Left ventricle myocardium inferior (tissue), 1 donor: ENCODE data around the gene GTF3C4. TPM values are rescaled to one million over a fixed set of nuclear protein-coding genes. Genes with fewer than 3 reads are reported as not detected.

Experiments used
- DNase-seq: peaks from one replicate; pipeline ENCODE4 v3.0.0-alpha.2; 2020
- H3K27ac ChIP-seq: fragments of 200-600 bp; replicated peaks from 2 replicates; pipeline ENCODE4 v1.8.0; 2021
- H3K27me3 ChIP-seq: fragments of 200-600 bp; 2 replicates; pipeline ENCODE4 v1.8.0; 2021; ENCODE audit warnings: low read depth
- H3K36me3 ChIP-seq: fragments of 200-600 bp; 2 replicates; pipeline ENCODE4 v1.8.0; 2021
- H3K4me1 ChIP-seq: fragments of 200-600 bp; 2 replicates; pipeline ENCODE4 v1.8.0; 2021
- H3K4me3 ChIP-seq: fragments of 200-600 bp; 2 replicates; pipeline ENCODE4 v1.8.0; 2021; ENCODE audit warnings: mild to moderate bottlenecking, moderate library complexity
- H3K9me3 ChIP-seq: fragments of 200-600 bp; replicated peaks from 2 replicates; pipeline ENCODE4 v1.8.0; 2021
- intact Hi-C: fragments of 100-400 bp; cut with micrococcal nuclease; formaldehyde crosslinking; loops from one replicate; pipeline ENCODE4 v1.11.0; 2022
- total RNA-seq: library from RNA; stranded (reverse); fragmentation: NEBNext Ultra II Directional; extraction: Animal tissue kit (Norgen Biotek cat#: 25700); gene quantifications from one replicate; pipeline ENCODE4 v1.2.1, GENCODE V29; 2021
- TF ChIP-seq, protein P1 (sequence below): fragments of 200-600 bp; IDR thresholded peaks from 2 replicates; pipeline ENCODE4 v1.8.0; 2021; ENCODE audit warnings: antibody characterized with exemption, mild to moderate bottlenecking, borderline replicate concordance
- donor health status: DM: no; HTN: yes; CAD: no; lungs with severe emphysema.

Gene GTF3C4
- total RNA-seq, 1 donor from 2014 or later, result 8.4 TPM

DNA sequence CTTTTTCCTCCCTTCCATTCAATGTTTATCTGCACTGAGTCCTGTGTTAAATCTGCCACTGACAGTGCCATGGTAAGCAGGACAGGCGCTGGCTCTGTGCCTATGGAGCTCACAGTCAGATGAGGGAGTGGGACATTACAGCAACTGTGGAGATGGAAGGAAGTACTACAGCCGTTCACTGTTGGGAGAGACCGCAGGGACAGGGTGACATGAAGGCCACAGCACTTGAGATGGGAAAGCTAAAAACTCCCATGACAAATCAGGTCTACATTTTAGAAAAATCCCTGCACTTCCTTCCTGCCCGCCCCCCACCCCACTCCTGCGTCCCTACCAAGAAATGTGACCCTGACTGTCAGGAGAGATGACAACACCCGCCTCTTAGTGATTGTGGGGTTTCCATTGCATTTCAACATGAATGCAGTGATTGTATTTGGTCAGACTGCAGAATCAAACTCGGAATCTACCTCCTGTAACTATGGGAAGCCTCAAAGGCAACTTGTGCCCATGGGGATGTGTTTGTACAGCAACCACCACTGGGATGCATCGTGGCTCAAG is 56.4 kb downstream of the GTF3C4 start:
- no peak for DNase-seq
- H3K36me3 ChIP-seq, result no peaks in the 10 kb centered on the region
- H3K27ac ChIP-seq, result no peak overlapping the region
- peaks cover 31% of the 10 kb centered on the region for H3K27me3 ChIP-seq
- no peaks in the 10 kb centered on the region for H3K9me3 ChIP-seq
- no peak overlapping the region for H3K4me3 ChIP-seq
- H3K4me1 ChIP-seq, result peaks cover 5% of the 10 kb centered on the region
- intact Hi-C loops, result no loop called here
- TF ChIP-seq, protein P1, sequence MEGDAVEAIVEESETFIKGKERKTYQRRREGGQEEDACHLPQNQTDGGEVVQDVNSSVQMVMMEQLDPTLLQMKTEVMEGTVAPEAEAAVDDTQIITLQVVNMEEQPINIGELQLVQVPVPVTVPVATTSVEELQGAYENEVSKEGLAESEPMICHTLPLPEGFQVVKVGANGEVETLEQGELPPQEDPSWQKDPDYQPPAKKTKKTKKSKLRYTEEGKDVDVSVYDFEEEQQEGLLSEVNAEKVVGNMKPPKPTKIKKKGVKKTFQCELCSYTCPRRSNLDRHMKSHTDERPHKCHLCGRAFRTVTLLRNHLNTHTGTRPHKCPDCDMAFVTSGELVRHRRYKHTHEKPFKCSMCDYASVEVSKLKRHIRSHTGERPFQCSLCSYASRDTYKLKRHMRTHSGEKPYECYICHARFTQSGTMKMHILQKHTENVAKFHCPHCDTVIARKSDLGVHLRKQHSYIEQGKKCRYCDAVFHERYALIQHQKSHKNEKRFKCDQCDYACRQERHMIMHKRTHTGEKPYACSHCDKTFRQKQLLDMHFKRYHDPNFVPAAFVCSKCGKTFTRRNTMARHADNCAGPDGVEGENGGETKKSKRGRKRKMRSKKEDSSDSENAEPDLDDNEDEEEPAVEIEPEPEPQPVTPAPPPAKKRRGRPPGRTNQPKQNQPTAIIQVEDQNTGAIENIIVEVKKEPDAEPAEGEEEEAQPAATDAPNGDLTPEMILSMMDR, result no peak

DNA sequence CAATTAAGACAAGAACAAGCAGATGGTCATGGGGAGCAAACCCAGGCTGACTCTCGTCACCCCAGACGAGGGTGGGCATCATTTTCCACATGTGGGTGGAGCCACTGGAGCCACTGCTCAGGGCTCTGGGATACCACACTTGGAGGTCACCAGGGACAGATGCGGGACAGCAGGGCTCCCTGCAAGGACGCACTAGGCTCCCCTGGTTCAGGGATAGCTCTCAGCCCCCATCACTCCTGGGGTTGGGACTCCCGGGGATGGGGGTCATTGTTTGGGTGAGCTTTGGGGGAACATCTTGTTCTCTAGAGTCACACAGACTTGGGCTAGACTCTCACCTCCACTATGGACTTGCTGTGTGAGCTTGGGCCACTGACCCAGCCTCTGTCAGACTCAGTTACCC is 57.8 kb downstream of the GTF3C4 start:
- TF ChIP-seq, protein P1, result no peak
- Histone ChIP-seq H3K9me3 (no peaks in the 10 kb centered on the region), H3K27me3 (peaks cover 27% of the 10 kb centered on the region), H3K4me3 (no peak overlapping the region), H3K36me3 (no peaks in the 10 kb centered on the region), H3K4me1 (peaks cover 5% of the 10 kb centered on the region), H3K27ac (no peak overlapping the region)
- DNase-seq, result no peak
- intact Hi-C loops, result no loop called here

- intact Hi-C loops, result no loop called here
- DNase-seq, result no peak
- Histone ChIP-seq H3K4me3 (no peak overlapping the region), H3K27ac (no peak overlapping the region), H3K4me1 (peaks cover 5% of the 10 kb centered on the region), H3K36me3 (no peaks in the 10 kb centered on the region), H3K9me3 (no peaks in the 10 kb centered on the region), H3K27me3 (peaks cover 24% of the 10 kb centered on the region)
- TF ChIP-seq, protein P1, result no peak
Measured at GRCh38 chr9:132728497-132728896, 58.2 kb downstream of the GTF3C4 start.

DNA sequence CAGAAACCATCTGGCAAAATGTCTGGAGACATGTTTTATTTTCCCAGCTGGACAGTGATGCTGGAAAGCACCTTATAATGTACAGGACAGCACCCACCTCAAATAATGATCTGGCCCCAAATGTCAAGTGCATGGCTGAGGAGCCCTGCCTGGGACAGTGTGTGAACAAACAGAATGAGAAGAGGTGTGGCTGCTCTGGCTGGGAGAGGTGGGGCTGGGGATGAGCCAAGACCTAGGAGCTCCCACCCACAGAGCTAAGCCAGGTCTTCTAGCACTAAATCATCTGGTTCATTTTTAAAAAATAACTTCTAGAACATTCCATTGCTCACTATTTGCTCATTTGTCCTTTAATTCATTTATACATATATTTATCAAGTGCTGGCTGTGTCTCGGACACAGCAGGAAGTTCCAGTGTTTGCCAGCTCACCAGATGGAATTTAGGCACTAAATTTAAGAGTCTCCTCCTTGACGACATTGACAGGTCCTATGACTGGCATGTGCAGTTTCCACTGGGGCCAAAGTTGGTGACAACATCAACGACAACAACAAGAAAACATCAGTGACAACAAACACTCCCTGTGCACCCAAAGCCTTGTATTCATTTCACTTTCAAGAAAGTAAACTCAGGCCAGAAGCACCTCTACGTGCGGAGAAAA is 59.1 kb downstream of the GTF3C4 start:
- Histone ChIP-seq H3K4me1 (peaks cover 5% of the 10 kb centered on the region), H3K9me3 (no peaks in the 10 kb centered on the region), H3K27me3 (peaks cover 24% of the 10 kb centered on the region), H3K27ac (no peak overlapping the region), H3K4me3 (no peak overlapping the region), H3K36me3 (no peaks in the 10 kb centered on the region)
- intact Hi-C loops, result no loop called here
- no peak for DNase-seq
- TF ChIP-seq, protein P1, result no peak

DNA sequence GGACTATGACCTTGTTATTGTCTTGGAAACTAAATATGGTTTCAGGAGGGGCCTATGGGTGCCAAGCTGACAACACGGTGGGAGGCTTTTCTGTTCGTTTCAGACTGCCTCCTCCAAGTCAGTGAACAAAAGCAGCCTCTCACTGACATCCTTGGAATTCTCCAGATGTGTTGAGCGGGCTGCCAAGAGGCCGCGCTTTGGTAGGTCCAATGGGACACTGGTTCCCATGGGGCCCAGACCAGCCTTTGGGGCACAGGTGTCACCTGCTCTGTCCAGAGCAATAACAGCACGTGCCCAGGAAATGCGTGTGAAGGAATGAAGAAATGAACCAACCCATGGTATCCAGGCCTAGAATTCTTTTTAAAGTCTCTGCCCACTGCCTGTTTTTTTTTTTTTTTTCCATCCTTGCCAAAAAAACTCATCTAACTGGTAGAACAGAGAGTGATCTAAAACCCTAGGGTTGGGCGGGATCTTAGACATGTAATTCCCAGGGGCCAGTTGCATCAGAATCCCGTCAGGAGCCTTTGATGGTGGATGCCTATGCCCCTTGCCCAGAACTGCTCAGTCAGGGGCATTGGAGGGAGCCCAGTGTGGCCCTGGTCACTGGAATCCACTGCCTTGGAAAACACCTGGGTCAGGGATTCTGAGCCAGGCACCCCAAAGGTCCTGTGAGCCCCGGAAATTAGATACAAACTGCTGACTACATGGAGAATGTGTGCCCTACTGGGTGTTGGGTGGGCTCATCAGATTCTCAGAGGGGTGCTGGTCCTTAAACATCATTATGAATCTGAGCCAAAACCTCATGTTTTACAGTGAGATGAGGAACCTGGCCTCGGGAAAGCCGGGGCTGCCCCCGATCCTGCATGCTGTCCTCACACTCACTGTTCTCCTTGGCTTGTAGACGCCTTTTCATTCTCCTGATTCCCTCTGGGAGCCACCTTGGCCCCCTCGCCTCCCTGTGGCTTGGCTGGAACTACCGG is 60.1 kb downstream of the GTF3C4 start:
- peaks cover 27% of the 10 kb centered on the region for H3K27me3 ChIP-seq
- no peak for DNase-seq

More for the DNA sequence above, 60.1 kb downstream of the GTF3C4 start:
- Histone ChIP-seq H3K4me3 (no peak overlapping the region), H3K9me3 (no peaks in the 10 kb centered on the region), H3K4me1 (peaks cover 5% of the 10 kb centered on the region), H3K36me3 (no peaks in the 10 kb centered on the region), H3K27ac (no peak overlapping the region)
- intact Hi-C loops, result no loop called here
- TF ChIP-seq, protein P1, result no peak
